Measurements from ENCODE around the gene PNLIPRP1. TPM values are rescaled to one million over a fixed set of nuclear protein-coding genes. Genes with fewer than 3 reads are reported as not detected.

The PNLIPRP1 gene
- total and polyA plus RNA-seq, 7 donors = 0.34 to 1.6 (median 0.38) TPM; not detected in 4

- H3K27ac ChIP-seq = no peak overlapping the region
- no peak for DNase-seq
- 78 to 79% (median 78%) methylated on average over 2 of the region's 2 CpGs for WGBS, 3 donors
- ATAC-seq = no peak
- no peaks in the 10 kb centered on the region for H3K4me1 ChIP-seq
- TF ChIP-seq CTCF (IDR thresholded peaks at IDR 0.05) = no peak
- no peaks in the 10 kb centered on the region for H3K9me3 ChIP-seq
- H3K4me3 ChIP-seq = no peak overlapping the region
- H3K27me3 ChIP-seq (ENCODE audit: insufficient read depth in 3 of 3, low read length in 2 of 3) = peaks cover 0 to 3% (median 0%) of the 10 kb centered on the region in 3 donors
- H3K36me3 ChIP-seq (ENCODE audit: insufficient read depth in 1 of 2, low read depth in 1 of 2) = no peaks in the 10 kb centered on the region
- intact Hi-C loops (cut with DNase I) = no loop called here
These were observed 1.8 kb upstream of the PNLIPRP1 start for GRCh38 chr10:116588995-116589394.

GRCh38 chr10:116589926-116590325 lies 833 bp upstream of the PNLIPRP1 start:
- ATAC-seq = no peak
- Histone ChIP-seq H3K27me3 (ENCODE audit: insufficient read depth in 3 of 3, low read length in 2 of 3) (peaks cover 0 to 3% (median 0%) of the 10 kb centered on the region in 3 donors), H3K27ac (no peak overlapping the region), H3K9me3 (no peaks in the 10 kb centered on the region), H3K36me3 (ENCODE audit: insufficient read depth in 1 of 2, low read depth in 1 of 2) (no peaks in the 10 kb centered on the region), H3K4me3 (no peak overlapping the region), H3K4me1 (no peaks in the 10 kb centered on the region)
- DNase-seq = no peak
- TF ChIP-seq CTCF (IDR thresholded peaks at IDR 0.05) = no peak
- 83 to 91% (median 85%) methylated on average over 2 of the region's 2 CpGs for WGBS, 3 donors
- intact Hi-C loops (cut with DNase I) = no loop called here

- ATAC-seq = no peak
- TF ChIP-seq CTCF (IDR thresholded peaks at IDR 0.05) = no peak
- no peak for DNase-seq
- H3K36me3 ChIP-seq (ENCODE audit: insufficient read depth in 1 of 2, low read depth in 1 of 2) = no peaks in the 10 kb centered on the region
- H3K27me3 ChIP-seq (ENCODE audit: insufficient read depth in 3 of 3, low read length in 2 of 3) = peaks cover 0 to 3% (median 0%) of the 10 kb centered on the region in 3 donors
- no peak overlapping the region for H3K4me3 ChIP-seq
- H3K9me3 ChIP-seq = no peaks in the 10 kb centered on the region
- no peaks in the 10 kb centered on the region for H3K4me1 ChIP-seq
- intact Hi-C loops (cut with DNase I) = no loop called here
- WGBS, 3 donors = 75 to 76% (median 75%) methylated on average over 5 of the region's 5 CpGs
- no peak overlapping the region for H3K27ac ChIP-seq
These were observed 2.5 kb downstream of the PNLIPRP1 start for GRCh38 chr10:116593139-116593740.

- DNase-seq (no peak), ATAC-seq (no peak)
- intact Hi-C loops (cut with DNase I) = no loop called here
- H3K36me3 ChIP-seq (ENCODE audit: insufficient read depth in 1 of 2, low read depth in 1 of 2) = no peaks in the 10 kb centered on the region
- no peaks in the 10 kb centered on the region for H3K27me3 ChIP-seq (ENCODE audit: insufficient read depth in 3 of 3, low read length in 2 of 3)
- 78 to 86% (median 83%) methylated on average over 7 of the region's 7 CpGs for WGBS, 3 donors
- no peak overlapping the region for H3K4me3 ChIP-seq
- H3K27ac ChIP-seq = no peak overlapping the region
- TF ChIP-seq CTCF (IDR thresholded peaks at IDR 0.05) = no peak
- no peaks in the 10 kb centered on the region for H3K9me3 ChIP-seq
- no peaks in the 10 kb centered on the region for H3K4me1 ChIP-seq
These were observed 3.8 kb downstream of the PNLIPRP1 start for GRCh38 chr10:116594525-116595035.

DNA sequence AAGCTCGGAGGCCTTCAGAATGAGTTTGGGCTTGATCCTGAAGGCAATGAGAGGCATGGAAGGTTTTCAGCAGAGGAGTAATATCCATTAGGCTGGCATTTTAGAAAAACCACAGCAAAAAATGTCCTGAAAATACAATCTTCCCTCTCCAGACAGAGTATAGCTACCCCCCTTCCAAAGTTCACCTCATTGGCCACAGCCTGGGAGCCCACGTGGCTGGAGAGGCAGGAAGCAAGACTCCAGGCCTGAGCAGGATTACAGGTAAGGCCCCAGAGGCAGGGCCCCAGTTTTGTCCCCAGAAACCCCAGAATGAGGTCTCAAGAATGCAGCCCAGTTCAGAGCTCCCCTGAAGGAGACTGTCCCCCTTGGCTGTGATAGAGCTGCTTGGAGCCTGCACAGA lies 5.3 kb downstream of the PNLIPRP1 start:
- Histone ChIP-seq H3K4me1 (no peaks in the 10 kb centered on the region), H3K4me3 (no peak overlapping the region), H3K27ac (no peak overlapping the region)

More for the DNA sequence above, 5.3 kb downstream of the PNLIPRP1 start:
- DNase-seq = no peak
- ATAC-seq = no peak
- intact Hi-C loops (cut with DNase I) = no loop called here
- Histone ChIP-seq H3K36me3 (ENCODE audit: insufficient read depth in 1 of 2, low read depth in 1 of 2) (no peaks in the 10 kb centered on the region), H3K9me3 (no peaks in the 10 kb centered on the region), H3K27me3 (ENCODE audit: insufficient read depth in 3 of 3, low read length in 2 of 3) (no peaks in the 10 kb centered on the region)
- TF ChIP-seq CTCF (IDR thresholded peaks at IDR 0.05) = no peak
- WGBS, 3 donors = 65 to 80% (median 66%) methylated on average over 2 of the region's 2 CpGs
